GM23248 (cell line): ENCODE results near the gene COL28A1. TPM values are rescaled to one million over a fixed set of nuclear protein-coding genes. Genes with fewer than 3 reads are reported as not detected.

ENCODE experiments used
- DNase-seq: peaks from one replicate; pipeline ENCODE4 v3.0.0-alpha.2; 2015
- H2AFZ ChIP-seq: fragments of 200-600 bp; sonication (generic); 2 replicates; pipeline ENCODE4 v1.6.1; 2016; ENCODE audit warnings: antibody characterized with exemption
- H3F3A ChIP-seq: fragments of 200-600 bp; sonication (generic); 2 replicates; pipeline ENCODE4 v1.6.1; 2016; ENCODE audit warnings: mild to moderate bottlenecking, antibody characterized with exemption, mixed run types; ENCODE audit not compliant: insufficient read depth
- H3K27ac ChIP-seq: fragments of 200-600 bp; sonication (generic); 2 replicates; pipeline ENCODE4 v1.5.1; 2016; ENCODE audit warnings: mild to moderate bottlenecking
- H3K27me3 ChIP-seq: fragments of 200-600 bp; sonication (generic); replicated peaks from 2 replicates; pipeline ENCODE4 v1.6.1; 2016; ENCODE audit warnings: mild to moderate bottlenecking; ENCODE audit not compliant: insufficient read depth
- H3K36me3 ChIP-seq: fragments of 200-600 bp; sonication (generic); 2 replicates; pipeline ENCODE4 v1.6.1; 2016; ENCODE audit warnings: low read depth, mild to moderate bottlenecking
- H3K4me1 ChIP-seq: fragments of 200-600 bp; sonication (generic); 2 replicates; pipeline ENCODE4 v1.6.1; 2016; ENCODE audit warnings: mild to moderate bottlenecking; ENCODE audit not compliant: insufficient read depth
- H3K4me2 ChIP-seq: fragments of 200-600 bp; sonication (generic); one replicate; pipeline ENCODE4 v1.6.1; 2016; ENCODE audit warnings: mild to moderate bottlenecking; ENCODE audit not compliant: unreplicated experiment
- H3K4me3 ChIP-seq: fragments of 200-600 bp; sonication (generic); 2 replicates; pipeline ENCODE4 v1.5.1; 2016; ENCODE audit warnings: mild to moderate bottlenecking
- H3K79me2 ChIP-seq: fragments of 200-600 bp; sonication (generic); 2 replicates; pipeline ENCODE4 v1.6.1; 2016; ENCODE audit warnings: mild to moderate bottlenecking; ENCODE audit not compliant: insufficient read depth
- H3K9ac ChIP-seq: fragments of 200-600 bp; sonication (generic); 2 replicates; pipeline ENCODE4 v1.6.1; 2016; ENCODE audit warnings: mild to moderate bottlenecking
- H3K9me2 ChIP-seq: fragments of 200-600 bp; sonication (generic); 2 replicates; pipeline ENCODE4 v1.6.1; 2016; ENCODE audit warnings: mixed run types, mild to moderate bottlenecking, moderate library complexity; ENCODE audit not compliant: insufficient read depth
- H3K9me3 ChIP-seq: fragments of 200-600 bp; sonication (generic); one replicate; pipeline ENCODE4 v1.6.1; 2017; ENCODE audit warnings: low read depth
- H4K20me1 ChIP-seq: fragments of 200-600 bp; sonication (generic); 2 replicates; pipeline ENCODE4 v1.6.0; 2016; ENCODE audit not compliant: insufficient read depth
- EZH2 ChIP-seq: fragments of 200-600 bp; sonication (generic); IDR thresholded peaks from 2 replicates; pipeline ENCODE4 v1.6.1; 2018; ENCODE audit warnings: antibody characterized with exemption, mild to moderate bottlenecking; ENCODE audit not compliant: insufficient read depth, poor library complexity, severe bottlenecking
- EZH2phosphoT487 ChIP-seq: fragments of 200-600 bp; sonication (generic); IDR thresholded peaks from 2 replicates; pipeline ENCODE4 v1.6.1; 2018; ENCODE audit warnings: antibody characterized with exemption, moderate library complexity, mild to moderate bottlenecking, low read depth; ENCODE audit not compliant: insufficient read depth
- WGBS, 2 experiments: methylation state at CpG; one replicate each; pipeline ENCODE4 v1.1.6; 2015 to 2017; ENCODE audit warnings: low lambda C conversion rate in 2 of 2, low coverage in 1 of 2; ENCODE audit errors: missing lambda C conversion rate in 2 of 2; 5-methylcytosine and 5-hydroxymethylcytosine counted together
- in situ Hi-C: fragments of 300-500 bp; cut with MboI; formaldehyde crosslinking; loops from 2 replicates; pipeline ENCODE4 v1.15.0; 2020
- polyA plus RNA-seq: library from polyadenylated mRNA; unstranded; fragments of >200 nt; fragmentation: Nextera tagmentation; extraction: Ambion mirVana; gene quantifications from 2 replicates; pipeline ENCODE4 v1.2.1, GENCODE V29; 2016
- total RNA-seq: library from RNA; depleted of rRNA; stranded (reverse); fragments of >200 nt; shearing (Covaris generic); gene quantifications from 2 replicates; pipeline ENCODE4 v1.2.3, GENCODE V29; 2014

The COL28A1 gene
- total and polyA plus RNA-seq, 2 experiments from 2014 or later = not detected

DNA sequence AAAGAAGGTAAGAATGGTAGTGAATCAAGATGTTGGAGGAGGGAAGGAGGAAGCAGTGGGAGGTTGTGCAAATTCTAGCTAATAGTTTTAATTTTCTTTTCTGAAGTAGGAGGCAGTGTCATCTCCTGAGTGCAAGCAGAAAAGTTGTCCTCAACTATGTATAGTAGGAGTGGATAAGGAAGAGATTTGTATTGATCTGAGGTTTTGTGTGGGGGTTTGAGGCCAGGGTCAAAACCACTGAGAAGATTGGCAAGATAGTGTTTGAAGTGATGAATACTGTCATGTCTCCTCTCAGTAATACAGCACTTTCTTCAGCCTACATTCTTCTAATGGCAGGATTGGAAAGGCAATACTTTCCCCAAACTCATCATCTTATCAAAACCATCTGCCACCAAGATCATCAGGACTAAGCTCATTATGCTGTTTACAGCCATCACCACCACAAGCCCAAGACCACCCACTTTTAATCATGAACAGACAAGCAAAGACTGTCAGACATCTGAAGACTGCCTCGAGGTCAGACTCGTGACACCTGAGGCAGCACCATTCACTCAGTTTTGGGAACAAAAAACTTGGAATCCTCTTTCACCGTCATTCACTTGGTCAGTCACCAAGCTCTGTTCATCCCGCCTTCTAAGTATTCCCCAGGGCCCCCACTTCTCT is 29.5 kb upstream of the COL28A1 start:
- Histone ChIP-seq H3K36me3 (no peaks in the 10 kb centered on the region), H4K20me1 (no peaks in the 10 kb centered on the region), H3K4me3 (no peak overlapping the region), H3K79me2 (peaks cover 26% of the 10 kb centered on the region), H3K9me2 (no peaks in the 10 kb centered on the region), H3F3A (peaks cover 38% of the 10 kb centered on the region), H3K27ac (no peak overlapping the region), H3K9me3 (no peaks in the 10 kb centered on the region), H3K4me1 (peaks cover 28% of the 10 kb centered on the region), H3K9ac (no peak overlapping the region), H3K4me2 (no peak overlapping the region), H2AFZ (no peak overlapping the region), H3K27me3 (no peaks in the 10 kb centered on the region)
- WGBS, 2 experiments = 77 to 80% methylated on average over 4 of the region's 4 CpGs
- in situ Hi-C loops = no loop called here
- DNase-seq = peak; percentile 4
- TF ChIP-seq EZH2phosphoT487 (no peak), EZH2 (no peak)

DNA sequence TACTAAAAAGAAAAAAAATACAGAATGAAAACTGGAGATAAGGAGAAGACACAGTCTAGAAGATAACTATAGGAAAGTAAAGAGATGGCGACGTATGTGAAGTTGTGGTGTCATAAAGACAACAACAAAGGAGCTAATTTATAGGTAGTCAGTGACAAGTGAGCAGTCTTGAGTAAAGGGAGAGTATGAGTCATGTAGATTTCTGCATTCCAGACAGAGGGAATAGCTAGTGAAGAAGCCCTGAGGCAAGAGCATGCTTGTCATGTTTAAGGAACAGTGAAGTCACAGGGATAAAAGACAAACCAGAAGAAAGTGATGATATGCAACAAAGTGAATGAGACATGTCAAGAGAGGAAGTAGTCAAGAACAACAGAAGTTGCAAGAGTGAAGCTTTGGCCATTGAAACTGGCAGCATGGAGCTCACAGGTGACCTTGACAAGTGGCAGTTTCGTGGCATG is 28.7 kb upstream of the COL28A1 start:
- Histone ChIP-seq H3K79me2 (peaks cover 18% of the 10 kb centered on the region), H3K36me3 (no peaks in the 10 kb centered on the region), H3K4me3 (no peak overlapping the region), H3K27ac (peak overlapping the region; percentile 33), H2AFZ (no peak overlapping the region), H3K9me2 (no peaks in the 10 kb centered on the region), H3K9ac (no peak overlapping the region), H3K4me2 (peak overlapping the region; percentile 52), H3K27me3 (no peaks in the 10 kb centered on the region), H4K20me1 (no peaks in the 10 kb centered on the region), H3F3A (peaks cover 38% of the 10 kb centered on the region), H3K9me3 (peaks cover 3% of the 10 kb centered on the region), H3K4me1 (peaks cover 28% of the 10 kb centered on the region)
- TF ChIP-seq EZH2 (no peak), EZH2phosphoT487 (no peak)
- WGBS, 2 experiments = 38 to 44% methylated on average over 3 of the region's 3 CpGs
- peak; percentile 89 for DNase-seq
- in situ Hi-C loops = no loop called here

DNA sequence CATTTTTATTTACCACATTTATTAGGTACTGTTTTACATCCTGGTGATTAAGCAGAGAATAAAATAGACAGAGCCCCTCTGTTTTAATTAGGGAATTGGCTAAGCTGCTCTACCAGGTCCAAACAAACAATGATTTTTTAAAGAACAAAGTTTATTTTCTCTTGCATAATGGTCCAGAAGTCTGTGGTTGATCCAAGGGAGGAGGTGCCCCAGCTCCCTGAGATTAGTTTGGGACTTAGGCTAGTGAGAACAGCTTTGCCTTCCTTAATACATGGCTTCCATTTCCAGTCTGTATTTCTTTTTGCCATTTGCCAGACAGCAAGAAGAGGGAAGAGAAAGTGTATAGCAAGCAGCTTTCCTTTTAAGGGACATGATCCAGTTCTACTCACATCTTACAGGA is 28.1 kb upstream of the COL28A1 start:
- Histone ChIP-seq H3K4me1 (peaks cover 28% of the 10 kb centered on the region), H3K9ac (no peak overlapping the region), H3K4me3 (no peak overlapping the region), H3K27ac (peak overlapping the region; percentile 33; the same call in 1 of the 2 replicates), H3K79me2 (peaks cover 13% of the 10 kb centered on the region), H4K20me1 (no peaks in the 10 kb centered on the region), H3K27me3 (no peaks in the 10 kb centered on the region), H3K9me3 (peaks cover 3% of the 10 kb centered on the region), H3F3A (peaks cover 38% of the 10 kb centered on the region), H2AFZ (no peak overlapping the region), H3K36me3 (no peaks in the 10 kb centered on the region), H3K9me2 (no peaks in the 10 kb centered on the region), H3K4me2 (peak overlapping the region; percentile 52)
- TF ChIP-seq EZH2 = no peak
- no peak for TF ChIP-seq EZH2phosphoT487
- in situ Hi-C loops = no loop called here
- peak; percentile 21 for DNase-seq

DNA sequence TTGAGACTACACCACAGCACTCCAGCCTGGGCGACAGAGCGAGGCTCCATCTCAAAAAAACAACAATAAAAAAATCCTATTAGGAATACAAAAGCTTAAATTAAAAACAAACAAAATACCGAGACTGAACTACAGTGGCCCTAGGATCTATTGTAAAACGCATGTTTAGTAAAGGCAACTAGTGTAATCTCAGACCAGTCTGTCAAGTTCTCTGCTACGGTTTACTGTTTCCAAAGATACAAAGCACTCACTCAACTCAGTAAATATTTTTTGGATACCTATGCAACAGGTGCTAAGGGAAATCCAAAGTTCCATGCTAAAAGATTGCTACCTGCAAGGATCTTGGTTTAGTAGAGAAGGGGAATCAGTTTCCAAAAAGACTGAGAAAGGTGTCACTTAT is 27.6 kb upstream of the COL28A1 start:
- 90 to 91% methylated on average over 5 of the region's 5 CpGs for whole genome bisulfite sequencing, 2 experiments

More for the DNA sequence above, 27.6 kb upstream of the COL28A1 start:
- Histone ChIP-seq H3K9me3 (peaks cover 3% of the 10 kb centered on the region), H3K79me2 (peaks cover 7% of the 10 kb centered on the region), H2AFZ (no peak overlapping the region), H3K9me2 (no peaks in the 10 kb centered on the region), H3K27me3 (no peaks in the 10 kb centered on the region), H3K4me2 (no peak overlapping the region), H3K27ac (no peak overlapping the region), H3F3A (peaks cover 38% of the 10 kb centered on the region), H3K4me3 (no peak overlapping the region), H3K36me3 (no peaks in the 10 kb centered on the region), H4K20me1 (no peaks in the 10 kb centered on the region), H3K9ac (no peak overlapping the region), H3K4me1 (peaks cover 23% of the 10 kb centered on the region)
- TF ChIP-seq EZH2phosphoT487 (no peak), EZH2 (no peak)
- in situ Hi-C loops = no loop called here
- no peak for DNase-seq
